ENCODE results near the gene SMG6.

Gene SMG6

DNA sequence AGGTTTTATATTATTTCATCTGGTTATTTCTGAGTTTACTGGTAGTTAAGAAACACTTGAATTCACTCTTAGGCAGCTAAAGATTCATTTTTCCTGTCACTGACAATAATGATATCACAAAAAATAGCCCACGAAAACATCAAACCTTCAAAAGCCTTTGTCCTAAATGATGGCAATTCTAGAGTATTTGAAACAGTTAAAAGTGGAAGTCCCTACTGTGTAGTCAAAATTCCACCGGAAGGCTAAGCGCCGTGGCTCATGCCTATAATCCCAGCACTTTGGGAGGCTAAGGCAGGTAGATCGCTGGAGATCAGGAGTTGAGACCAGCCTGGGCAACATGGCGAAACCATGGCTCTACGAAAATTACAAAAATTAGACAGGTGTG, 145.2 kb downstream of the SMG6 start:
- Histone ChIP-seq H3K9me3 (no peaks in the 10 kb centered on the region), H3K36me3 (peaks cover 10 to 44% (median 15%) of the 10 kb centered on the region in 3 donors), H3K4me3 (no peak overlapping the region), H3K27ac (no peak overlapping the region), H3K4me1 (peaks cover 0 to 10% (median 0%) of the 10 kb centered on the region in 4 donors), H3K27me3 (no peaks in the 10 kb centered on the region)
- DNase-seq = peak in 1 of 2 donors; percentile 48
- intact Hi-C loops (cut with DNase I; ENCODE audit: low total_unique reads) = no loop called here
- TF ChIP-seq, protein P1, sequence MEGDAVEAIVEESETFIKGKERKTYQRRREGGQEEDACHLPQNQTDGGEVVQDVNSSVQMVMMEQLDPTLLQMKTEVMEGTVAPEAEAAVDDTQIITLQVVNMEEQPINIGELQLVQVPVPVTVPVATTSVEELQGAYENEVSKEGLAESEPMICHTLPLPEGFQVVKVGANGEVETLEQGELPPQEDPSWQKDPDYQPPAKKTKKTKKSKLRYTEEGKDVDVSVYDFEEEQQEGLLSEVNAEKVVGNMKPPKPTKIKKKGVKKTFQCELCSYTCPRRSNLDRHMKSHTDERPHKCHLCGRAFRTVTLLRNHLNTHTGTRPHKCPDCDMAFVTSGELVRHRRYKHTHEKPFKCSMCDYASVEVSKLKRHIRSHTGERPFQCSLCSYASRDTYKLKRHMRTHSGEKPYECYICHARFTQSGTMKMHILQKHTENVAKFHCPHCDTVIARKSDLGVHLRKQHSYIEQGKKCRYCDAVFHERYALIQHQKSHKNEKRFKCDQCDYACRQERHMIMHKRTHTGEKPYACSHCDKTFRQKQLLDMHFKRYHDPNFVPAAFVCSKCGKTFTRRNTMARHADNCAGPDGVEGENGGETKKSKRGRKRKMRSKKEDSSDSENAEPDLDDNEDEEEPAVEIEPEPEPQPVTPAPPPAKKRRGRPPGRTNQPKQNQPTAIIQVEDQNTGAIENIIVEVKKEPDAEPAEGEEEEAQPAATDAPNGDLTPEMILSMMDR (IDR thresholded peaks at IDR 0.05) = no peak

DNA sequence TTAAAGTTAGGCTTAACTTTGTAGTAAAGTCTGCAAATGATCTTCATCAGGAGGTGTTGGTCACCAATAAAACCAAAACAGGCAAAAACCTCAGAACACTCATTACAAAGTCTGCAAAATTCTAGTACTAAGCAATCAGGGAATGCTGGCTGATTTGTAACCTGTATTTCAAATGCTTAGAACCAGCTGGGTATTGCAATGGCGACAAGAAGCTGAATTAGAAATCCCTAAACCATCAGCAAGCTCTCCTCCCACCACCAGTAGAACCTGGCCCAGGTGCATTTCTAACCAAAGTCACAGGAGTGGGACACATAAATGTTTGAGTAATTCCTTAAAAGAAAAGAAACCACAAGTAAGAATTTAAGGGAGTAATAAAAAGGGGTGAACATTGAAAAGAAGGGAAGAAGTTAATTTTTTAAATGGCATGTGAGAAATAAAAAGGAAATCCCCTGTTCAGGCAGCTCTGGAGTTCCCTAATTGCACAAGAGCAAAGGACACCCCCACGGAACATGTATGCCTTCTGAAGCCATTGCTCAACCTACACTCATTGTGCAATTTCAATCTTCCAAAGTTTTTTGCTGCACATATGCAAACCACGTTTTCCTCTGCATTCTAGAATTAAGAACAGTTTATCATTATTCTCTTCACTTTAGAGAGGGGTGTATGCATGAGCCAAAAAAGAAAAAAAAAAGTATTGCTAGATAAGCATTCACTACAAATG, 145.8 kb downstream of the SMG6 start:
- H3K4me1 ChIP-seq = peaks cover 0 to 10% (median 0%) of the 10 kb centered on the region in 4 donors
- no peak overlapping the region for H3K27ac ChIP-seq
- no peaks in the 10 kb centered on the region for H3K9me3 ChIP-seq
- DNase-seq = peak; percentile 33 to 58
- intact Hi-C loops (cut with DNase I; ENCODE audit: low total_unique reads) = no loop called here
- TF ChIP-seq, protein P1 (IDR thresholded peaks at IDR 0.05) = no peak
- no peaks in the 10 kb centered on the region for H3K27me3 ChIP-seq
- peaks cover 4 to 42% (median 14%) of the 10 kb centered on the region in 3 donors for H3K36me3 ChIP-seq
- no peak overlapping the region for H3K4me3 ChIP-seq

DNA sequence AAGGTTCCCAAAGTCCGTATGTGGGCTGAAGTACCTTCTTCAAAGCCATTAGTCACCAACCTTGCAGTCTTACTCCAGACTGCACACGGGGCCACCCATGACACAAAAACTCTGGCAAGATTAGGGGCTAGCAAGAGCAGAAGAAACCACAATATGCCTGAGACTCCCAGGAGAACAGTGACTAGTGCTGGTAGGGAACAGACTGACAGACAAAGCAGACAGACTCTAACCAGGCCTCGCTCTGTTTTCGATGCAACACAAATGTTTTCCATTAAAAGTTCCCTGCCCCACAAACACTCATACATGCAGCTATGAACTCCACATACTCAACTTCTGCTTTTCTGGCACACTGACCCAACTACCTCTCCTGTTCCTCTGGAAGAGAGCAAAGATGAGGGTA, 146.5 kb downstream of the SMG6 start:
- H3K4me3 ChIP-seq = no peak overlapping the region
- TF ChIP-seq, protein P1 (IDR thresholded peaks at IDR 0.05) = no peak
- H3K9me3 ChIP-seq = no peaks in the 10 kb centered on the region
- H3K27me3 ChIP-seq = no peaks in the 10 kb centered on the region
- no peak overlapping the region for H3K27ac ChIP-seq
- peaks cover 2 to 35% (median 7%) of the 10 kb centered on the region in 3 donors for H3K36me3 ChIP-seq
- intact Hi-C loops (cut with DNase I; ENCODE audit: low total_unique reads) = no loop called here
- peaks cover 0 to 10% (median 0%) of the 10 kb centered on the region in 4 donors for H3K4me1 ChIP-seq
- DNase-seq = peak; percentile 24 to 47

DNA sequence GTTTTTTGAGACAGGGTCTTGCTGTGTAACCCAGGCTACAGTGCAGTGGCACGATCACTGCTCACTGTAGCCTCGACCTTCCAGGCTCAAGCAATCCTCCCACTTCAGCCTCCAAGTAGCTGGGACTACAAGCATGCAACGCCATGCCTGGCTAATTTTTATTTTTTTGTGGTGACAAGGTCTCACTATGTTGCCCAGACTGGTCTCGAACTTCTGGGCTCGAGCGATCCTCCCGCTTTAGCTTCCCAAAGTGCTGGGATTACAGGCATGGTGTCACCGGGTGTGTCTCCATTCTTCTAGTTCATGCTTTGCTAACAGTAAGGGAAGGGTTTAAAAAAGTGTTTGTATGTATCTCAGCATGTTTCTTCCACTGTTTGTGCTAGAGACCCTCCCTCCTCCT, 146.9 kb downstream of the SMG6 start:
- TF ChIP-seq, protein P1 (IDR thresholded peaks at IDR 0.05) = no peak
- H3K4me1 ChIP-seq = peaks cover 0 to 10% (median 0%) of the 10 kb centered on the region in 4 donors
- H3K27ac ChIP-seq = no peak overlapping the region
- H3K9me3 ChIP-seq = no peaks in the 10 kb centered on the region
- no peaks in the 10 kb centered on the region for H3K27me3 ChIP-seq
- H3K4me3 ChIP-seq = no peak overlapping the region
- intact Hi-C loops (cut with DNase I; ENCODE audit: low total_unique reads) = no loop called here
- peak in 1 of 2 donors; percentile 51 for DNase-seq
- peaks cover 0 to 33% (median 5%) of the 10 kb centered on the region in 3 donors for H3K36me3 ChIP-seq

- TF ChIP-seq, protein P1 (IDR thresholded peaks at IDR 0.05) = no peak
- no peaks in the 10 kb centered on the region for H3K9me3 ChIP-seq
- H3K4me1 ChIP-seq = peaks cover 0 to 10% (median 0%) of the 10 kb centered on the region in 4 donors
- H3K27me3 ChIP-seq = no peaks in the 10 kb centered on the region
- DNase-seq = no peak
- intact Hi-C loops (cut with DNase I; ENCODE audit: low total_unique reads) = no loop called here
- H3K27ac ChIP-seq = no peak overlapping the region
- peaks cover 0 to 35% (median 5%) of the 10 kb centered on the region in 3 donors for H3K36me3 ChIP-seq
- H3K4me3 ChIP-seq = no peak overlapping the region
These were observed 148.0 kb downstream of the SMG6 start for GRCh38 chr17:2155573-2155972.
